C4-2B (cell line): Measurements from ENCODE around the gene HBS1L.

Source experiments
- CTCF ChIP-seq: fragments of 450-650 bp; conservative IDR thresholded peaks from 2 replicates; pipeline ENCODE4 v1.5.1; 2017; ENCODE audit warnings: mild to moderate bottlenecking
- ZFX ChIP-seq: fragments of 450-650 bp; IDR thresholded peaks from 2 replicates; pipeline ENCODE4 v1.6.1; 2017

- TF ChIP-seq CTCF (no peak), ZFX (no peak)
These were observed 41.1 kb upstream of the HBS1L start for GRCh38 chr6:135095716-135096115.
